C4-2B (cell line): ENCODE results near the gene TMEM17.

Experiments
- CTCF ChIP-seq: fragments of 450-650 bp; conservative IDR thresholded peaks from 2 replicates; pipeline ENCODE4 v1.5.1; 2017; ENCODE audit warnings: mild to moderate bottlenecking
- ZFX ChIP-seq: fragments of 450-650 bp; IDR thresholded peaks from 2 replicates; pipeline ENCODE4 v1.6.1; 2017

- TF ChIP-seq CTCF (no peak), ZFX (no peak)
Measured at GRCh38 chr2:62461017-62461553, 44.9 kb downstream of the TMEM17 start.
